Endothelial cell of umbilical vein (primary cell): ENCODE data around the gene JAZF1. TPM values are rescaled to one million over a fixed set of nuclear protein-coding genes. Genes with fewer than 3 reads are reported as not detected.

Experiments used
- BruUV-seq: library from RNA; stranded (reverse); fragments of 400-500 nt; replicated peaks from 2 replicates; lab custom pipeline; 2021; lab: Mats Ljungman, UMichigan
- CTCF ChIA-PET: fragments of 300-600, 350-600 bp; sonication (Branson Sonifier 250); formaldehyde crosslinking; loops from one replicate; lab custom pipeline; 2021; ENCODE audit warnings: antibody characterized with exemption, inconsistent platforms; lab: Charles Lee
- POLR2A ChIA-PET: fragments of 300-600, 350-600 bp; sonication (Branson Sonifier 250); formaldehyde crosslinking; loops from one replicate; lab custom pipeline; 2021; ENCODE audit warnings: antibody characterized with exemption, inconsistent platforms; lab: Charles Lee
- DNase-seq: peaks from one replicate; pipeline ENCODE4 v3.0.0-alpha.2; 2011; ENCODE audit warnings: low read depth, low spot score
- FAIRE-seq: peaks from 2 replicates; lab custom pipeline; 2011; peaks lifted over from hg19 to GRCh38; lab: Jason Lieb, UNC
- H2AFZ ChIP-seq: 2 replicates; pipeline ENCODE4 v1.6.0; 2012; ENCODE audit warnings: low read depth, low read length, control low read depth, inconsistent platforms
- H3K27ac ChIP-seq: 2 replicates; pipeline ENCODE4 v1.5.1; 2011; ENCODE audit warnings: low read depth, mild to moderate bottlenecking, control low read depth, low read length, moderate library complexity; ENCODE audit not compliant: insufficient read depth
- H3K27me3 ChIP-seq, 2 experiments: 2 replicates each; pipeline versions ENCODE4 v1.6.0 to v1.6.1; 2011; ENCODE audit warnings: low read length in 2 of 2, mixed read lengths in 1 of 2; ENCODE audit not compliant: control insufficient read depth in 2 of 2, insufficient read depth in 2 of 2
- H3K36me3 ChIP-seq, 2 experiments: 2 replicates in 1 of 2; 3 replicates in 1 of 2; pipeline ENCODE4 v1.5.1; 2011; ENCODE audit warnings: low read length in 2 of 2, mild to moderate bottlenecking in 1 of 2, moderate library complexity in 1 of 2; ENCODE audit not compliant: control insufficient read depth in 2 of 2, insufficient read depth in 2 of 2; ENCODE audit errors: extremely low read depth in 1 of 2
- H3K4me1 ChIP-seq: 3 replicates; pipeline ENCODE4 v1.5.1; 2011; ENCODE audit warnings: mild to moderate bottlenecking, low read length; ENCODE audit not compliant: control insufficient read depth, insufficient read depth; ENCODE audit errors: extremely low read depth
- H3K4me2 ChIP-seq: 2 replicates; pipeline ENCODE4 v1.6.1; 2011; ENCODE audit warnings: low read length, control low read depth, mixed read lengths; ENCODE audit not compliant: insufficient read depth
- H3K4me3 ChIP-seq, 3 experiments: fragments of 200-600 bp in 1 of 3; sonication (generic), shearing (Covaris generic) in 1 of 3; replicated peaks in 1 of 3; 2 replicates each; pipeline ENCODE4 v1.5.1; 2011 to 2016; ENCODE audit warnings: control low read depth in 3 of 3, low read length in 3 of 3, mild to moderate bottlenecking in 2 of 3, inconsistent platforms in 1 of 3, low read depth in 1 of 3, moderate library complexity in 1 of 3; ENCODE audit not compliant: insufficient read depth in 1 of 3
- H3K79me2 ChIP-seq: 2 replicates; pipeline ENCODE4 v1.6.0; 2012; ENCODE audit warnings: low read length, inconsistent platforms; ENCODE audit not compliant: control insufficient read depth, insufficient read depth
- H3K9ac ChIP-seq: replicated peaks from 2 replicates; pipeline ENCODE3; 2011; ENCODE audit warnings: low read length, control low read depth; ENCODE audit not compliant: insufficient read depth; ENCODE audit errors: extremely low read depth
- H3K9me1 ChIP-seq: replicated peaks from 3 replicates; pipeline ENCODE4 v1.6.0; 2011; ENCODE audit warnings: mild to moderate bottlenecking, low read length; ENCODE audit not compliant: control insufficient read depth, insufficient read depth; ENCODE audit errors: extremely low read depth
- H3K9me3 ChIP-seq: replicated peaks from 2 replicates; pipeline ENCODE4 v1.5.1; 2012; ENCODE audit warnings: low read length, inconsistent platforms; ENCODE audit not compliant: control insufficient read depth, insufficient read depth
- H4K20me1 ChIP-seq: replicated peaks from 2 replicates; pipeline ENCODE3; 2011; ENCODE audit warnings: mild to moderate bottlenecking, low read length; ENCODE audit not compliant: control insufficient read depth, insufficient read depth; ENCODE audit errors: extremely low read depth
- EZH2 ChIP-seq: IDR thresholded peaks from 2 replicates; pipeline ENCODE4 v1.6.1; 2012; ENCODE audit warnings: borderline replicate concordance, low read depth, mild to moderate bottlenecking, moderate library complexity, low read length, inconsistent platforms; ENCODE audit not compliant: severe bottlenecking
- FOS ChIP-seq: IDR thresholded peaks from 2 replicates; pipeline ENCODE4 v1.6.1; 2011; ENCODE audit warnings: mild to moderate bottlenecking, low read length, moderate library complexity, borderline replicate concordance; ENCODE audit not compliant: insufficient read depth
- GATA2 ChIP-seq: IDR thresholded peaks from 2 replicates; pipeline ENCODE4 v1.7.0; 2011; ENCODE audit warnings: low read depth, mild to moderate bottlenecking, moderate library complexity, mixed read lengths, low read length; ENCODE audit not compliant: insufficient read length, insufficient read depth
- JUN ChIP-seq: IDR thresholded peaks from 2 replicates; pipeline ENCODE4 v1.6.1; 2011; ENCODE audit warnings: borderline replicate concordance, low read depth; ENCODE audit not compliant: insufficient read length, insufficient read depth
- MYC ChIP-seq: IDR thresholded peaks from one replicate; pipeline ENCODE4 v1.6.1; 2011; ENCODE audit warnings: mild to moderate bottlenecking, low read depth, low read length
- POLR2A ChIP-seq: IDR thresholded peaks from 2 replicates; pipeline ENCODE4 v1.6.1; 2012; ENCODE audit warnings: low read depth, mild to moderate bottlenecking, control low read depth, low read length
- POLR2AphosphoS5 ChIP-seq: IDR thresholded peaks from 2 replicates; pipeline ENCODE4 v1.6.1; 2012; ENCODE audit warnings: low read depth, mild to moderate bottlenecking, control low read depth, low read length, moderate library complexity; ENCODE audit not compliant: insufficient read depth
- dilution Hi-C: fragments of 300-500 bp; cut with MboI; formaldehyde crosslinking; loops from one replicate; pipeline ENCODE4 v1.15.0; 2019; ENCODE audit warnings: low sequenced_read_pairs; ENCODE audit not compliant: extremely low pct_ligation_motif_present
- intact Hi-C: fragments of 100-400 bp; cut with micrococcal nuclease; formaldehyde crosslinking; loops from one replicate; pipeline ENCODE4 v1.10.0; 2022
- polyA plus RNA-seq, 4 experiments: library from polyadenylated mRNA; depleted of rRNA in 3 of 4; stranded (reverse) in 3 of 4; unstranded in 1 of 4; fragments of >200 nt; gene quantifications; 2 replicates each; pipeline versions ENCODE4 v1.2.1 to v1.2.3, GENCODE V29; 2011 to 2012; ENCODE audit warnings: missing spikeins in 1 of 4
- total RNA-seq: library from RNA; stranded (reverse); gene quantifications from 2 replicates; pipeline ENCODE4 v1.2.3, GENCODE V29; 2021
- TF ChIP-seq, protein P1 (sequence below): IDR thresholded peaks from 2 replicates; pipeline ENCODE4 v1.6.1; 2011; ENCODE audit not compliant: insufficient read depth, insufficient read length

The JAZF1 gene
- total and polyA plus RNA-seq, 2 donors (not counting 3 experiments of a cell fraction or from before 2014, with no cell fraction given): 2.5 to 16.9 TPM

DNA sequence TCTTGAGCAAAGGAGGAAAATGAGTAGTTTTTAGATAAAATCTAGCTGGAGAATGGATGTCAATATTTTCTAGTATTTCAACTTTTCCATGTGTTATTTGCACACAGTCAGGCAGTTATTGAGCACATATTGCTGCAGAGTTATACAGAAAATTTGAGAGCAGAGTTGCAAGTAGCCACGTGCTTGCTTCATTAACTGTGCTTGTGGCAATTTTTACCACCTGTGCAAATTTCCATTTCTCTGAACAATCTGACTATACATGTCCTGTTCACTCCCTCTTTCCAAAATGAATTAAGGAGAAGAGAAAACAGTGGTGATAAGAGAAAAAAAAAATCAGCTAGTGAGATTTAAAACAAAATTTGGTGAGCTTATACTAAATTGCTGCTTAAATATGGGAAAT lies 262.1 kb downstream of the JAZF1 start:
- peak overlapping the region; percentile 28 for H3K27ac ChIP-seq
- FAIRE-seq: no peak
- BruUV-seq: no TSS peak

GRCh38 chr7:27917774-27918314 lies 262.8 kb downstream of the JAZF1 start:
- H3K27ac ChIP-seq: peak overlapping the region; percentile 67
- DNase-seq (peak; percentile 74), FAIRE-seq (peak; percentile 52)
- H3K4me1 ChIP-seq: peaks cover 37% of the 10 kb centered on the region
- H3K4me3 ChIP-seq: no peak overlapping the region
- no peaks in the 10 kb centered on the region for H4K20me1 ChIP-seq
- no TSS peak for BruUV-seq
- dilution Hi-C loops: no loop called here
- H3K9ac ChIP-seq: no peak overlapping the region
- no peak overlapping the region for H2AFZ ChIP-seq
- H3K4me2 ChIP-seq: peak overlapping the region; percentile 44
- POLR2A ChIA-PET: interaction anchor here (0.6 kb wide), 1 partner anchor 9 kb away, joined by 3 read pairs; no protein-coding TSS in a partner anchor
- intact Hi-C loops: loop anchor here (1.0 to 2.0 kb wide), 3 partner anchors 35 to 83 kb away; no protein-coding TSS in a partner anchor
- no peak for TF ChIP-seq EZH2
- peak; percentile 77 for TF ChIP-seq GATA2
- TF ChIP-seq, protein P1, sequence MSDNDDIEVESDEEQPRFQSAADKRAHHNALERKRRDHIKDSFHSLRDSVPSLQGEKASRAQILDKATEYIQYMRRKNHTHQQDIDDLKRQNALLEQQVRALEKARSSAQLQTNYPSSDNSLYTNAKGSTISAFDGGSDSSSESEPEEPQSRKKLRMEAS: peak; percentile 9
- peak; percentile 50 for TF ChIP-seq POLR2AphosphoS5
- TF ChIP-seq POLR2A: no peak
- TF ChIP-seq FOS: peak; percentile 60
- peak; percentile 73 for TF ChIP-seq JUN
- CTCF ChIA-PET: interaction anchor here (0.7 to 6.8 kb wide), 14 partner anchors 9 to 722 kb away, joined by 3 to 148 read pairs (median 5); no protein-coding TSS in a partner anchor
- H3K27me3 ChIP-seq: no peaks in the 10 kb centered on the region
- no peaks in the 10 kb centered on the region for H3K9me1 ChIP-seq
- H3K36me3 ChIP-seq: no peaks in the 10 kb centered on the region
- no peaks in the 10 kb centered on the region for H3K79me2 ChIP-seq
- H3K9me3 ChIP-seq: no peaks in the 10 kb centered on the region

More for the DNA sequence above, 262.1 kb downstream of the JAZF1 start:
- H3K9me1 ChIP-seq: no peaks in the 10 kb centered on the region
- ChIA-PET CTCF (interaction anchor here (0.7 to 6.8 kb wide), 18 partner anchors 10 to 732 kb away, joined by 3 to 148 read pairs (median 4); no protein-coding TSS in a partner anchor), POLR2A (no interaction called here)
- H3K27me3 ChIP-seq: no peaks in the 10 kb centered on the region
- no peaks in the 10 kb centered on the region for H3K36me3 ChIP-seq
- no peak for DNase-seq
- H3K79me2 ChIP-seq: no peaks in the 10 kb centered on the region
- no peaks in the 10 kb centered on the region for H3K9me3 ChIP-seq
- no peak overlapping the region for H2AFZ ChIP-seq
- peak overlapping the region; percentile 44 for H3K4me2 ChIP-seq
- no peak for TF ChIP-seq EZH2
- TF ChIP-seq, protein P1: no peak
- no peak for TF ChIP-seq MYC
- no peak for TF ChIP-seq JUN
- H4K20me1 ChIP-seq: no peaks in the 10 kb centered on the region
- intact Hi-C loops: loop anchor here (1.0 to 2.0 kb wide), 2 partner anchors 35 to 84 kb away; no protein-coding TSS in a partner anchor
- peaks cover 37% of the 10 kb centered on the region for H3K4me1 ChIP-seq
- no peak overlapping the region for H3K4me3 ChIP-seq
- dilution Hi-C loops: no loop called here
- no peak overlapping the region for H3K9ac ChIP-seq
